Ovary (tissue), 9 donors: ENCODE results near the gene MAP4K4. TPM values are rescaled to one million over a fixed set of nuclear protein-coding genes. Genes with fewer than 3 reads are reported as not detected.

Experiments used
- DNase-seq, 5 donors: peaks; one replicate each; pipeline ENCODE4 v3.0.0-alpha.2; 2019 to 2020
- H3K27ac ChIP-seq, 2 donors: fragments of 200-600 bp; one replicate each; pipeline versions ENCODE4 v1.5.1 to v1.8.0; 2019 to 2022
- H3K27me3 ChIP-seq: fragments of 200-600 bp; one replicate; pipeline ENCODE4 v1.8.0; 2022
- H3K36me3 ChIP-seq: fragments of 200-600 bp; sonication (generic); one replicate; pipeline ENCODE4 v1.5.1; 2019
- H3K4me1 ChIP-seq: one replicate; pipeline ENCODE4 v1.8.1; 2013; ENCODE audit warnings: mild to moderate bottlenecking, moderate library complexity; ENCODE audit not compliant: insufficient read depth
- H3K4me3 ChIP-seq: fragments of 200-600 bp; sonication (generic); one replicate; pipeline ENCODE4 v1.5.1; 2017
- H3K9me3 ChIP-seq, 2 donors: fragments of 200-600 bp in 1 of 2; sonication (generic) in 1 of 2; one replicate each; pipeline versions ENCODE4 v1.5.1 to v1.8.1; 2013 to 2019; ENCODE audit warnings: mild to moderate bottlenecking in 1 of 2, moderate library complexity in 1 of 2
- EP300 ChIP-seq: sonication (generic); formaldehyde crosslinking; IDR thresholded peaks from one replicate; pipeline ENCODE4 v1.6.1; 2017; ENCODE audit warnings: antibody characterized with exemption
- POLR2A ChIP-seq: fragments of 450-650 bp; IDR thresholded peaks from one replicate; pipeline ENCODE4 v1.6.1; 2017; ENCODE audit warnings: antibody characterized with exemption, mild to moderate bottlenecking, moderate library complexity
- WGBS, 3 donors: extraction: QIAGEN DNeasy Blood & Tissue Kit in 1 of 3; methylation state at CpG; one replicate each; pipeline versions ENCODE4 v1.1.5 to v1.1.7; 2013 to 2017; 5-methylcytosine and 5-hydroxymethylcytosine counted together
- intact Hi-C, 4 donors: fragments of 100-400 bp; cut with DNase I; formaldehyde crosslinking; loops; one replicate each; pipeline versions ENCODE4 v1.11.0 to v1.15.1; 2022 to 2023
- polyA plus RNA-seq, 2 donors: library from polyadenylated mRNA; stranded (reverse); fragments of 200-250 nt in 1 of 2; fragments of 350-450 nt in 1 of 2; fragmentation: Illumina TruSeq in 1 of 2; extraction: RNeasy Lipid Tissue Mini Kit (QIAGEN cat#74804) in 1 of 2; gene quantifications; one replicate each; pipeline ENCODE4 v1.2.3, GENCODE V29; 2013 to 2014
- total RNA-seq, 7 donors: library from RNA; depleted of rRNA in 2 of 7; stranded (reverse); fragments of >200 nt in 2 of 7; fragmentation: NEBNext Ultra II Directional in 3 of 7; extraction: Animal tissue kit (Norgen Biotek cat#: 25700) in 3 of 7; gene quantifications; one replicate each; pipeline versions ENCODE4 v1.1.0 to v1.2.4, GENCODE V29; 2016 to 2023
- TF ChIP-seq, protein P1 (sequence below), 3 donors: fragments of 450-650 bp in 2 of 3; fragments of 200-600 bp in 1 of 3; IDR thresholded peaks; one replicate each; pipeline versions ENCODE4 v1.5.1 to v1.8.0; 2016 to 2022; ENCODE audit warnings: antibody characterized with exemption in 3 of 3, mild to moderate bottlenecking in 1 of 3
- donor health status: DM: no; HTN: no; CAD: no; lungs with moderate emphysema.
- donor health status: DM: no; HTN: no; CAD: no.
- donor health status: Bipolar disorder and iron deficiency.
- donor health status: DM: yes; HTN: yes; CAD: no.
- donor health status: DM: no; HTN: no; CAD: no.
- donor health status: DM: yes; HTN: yes; CAD: no.

MAP4K4 gene
- total and polyA plus RNA-seq, 9 donors: 23.9 to 60.9 (median 49.7) TPM

DNA sequence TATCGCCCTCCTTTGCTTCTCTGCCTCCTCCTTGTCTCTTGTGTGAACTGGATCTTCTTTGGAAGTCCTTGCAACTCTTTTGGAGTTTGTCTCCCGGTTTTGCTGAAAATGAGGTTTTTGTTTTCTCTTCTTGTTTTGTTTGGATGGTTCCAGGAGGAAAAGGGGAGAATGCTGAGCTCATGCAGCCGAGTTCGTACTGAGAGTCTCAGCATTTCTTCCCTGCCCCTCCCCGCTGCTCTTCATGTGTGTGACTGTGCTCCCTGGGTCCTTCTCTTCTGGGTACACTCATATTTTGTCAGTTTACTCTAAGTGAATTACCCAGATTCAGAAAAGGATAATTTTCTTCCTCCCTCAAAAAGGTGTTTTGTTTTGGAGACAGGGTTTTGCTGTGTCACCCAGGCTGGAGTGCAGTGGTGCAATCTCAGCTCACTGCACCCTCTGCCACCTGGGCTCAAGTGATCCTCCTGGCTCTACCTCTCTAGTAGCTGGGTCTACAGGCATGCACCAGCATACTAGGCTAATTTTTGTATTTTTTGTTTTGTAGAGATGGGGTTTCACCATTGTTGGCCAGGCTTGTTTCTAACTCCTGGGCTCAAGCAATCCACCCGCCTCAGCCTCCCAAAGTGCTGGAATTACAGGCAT, 151.4 kb downstream of the MAP4K4 start:
- no peak overlapping the region for H3K27ac ChIP-seq
- intact Hi-C loops: loop anchor here in 1 of 4 donors (10.0 kb wide), 1 partner anchor 334 kb away; no protein-coding TSS in a partner anchor
- 50 to 54% (median 50%) methylated on average over 6 of the region's 6 CpGs for WGBS, 3 donors

DNA sequence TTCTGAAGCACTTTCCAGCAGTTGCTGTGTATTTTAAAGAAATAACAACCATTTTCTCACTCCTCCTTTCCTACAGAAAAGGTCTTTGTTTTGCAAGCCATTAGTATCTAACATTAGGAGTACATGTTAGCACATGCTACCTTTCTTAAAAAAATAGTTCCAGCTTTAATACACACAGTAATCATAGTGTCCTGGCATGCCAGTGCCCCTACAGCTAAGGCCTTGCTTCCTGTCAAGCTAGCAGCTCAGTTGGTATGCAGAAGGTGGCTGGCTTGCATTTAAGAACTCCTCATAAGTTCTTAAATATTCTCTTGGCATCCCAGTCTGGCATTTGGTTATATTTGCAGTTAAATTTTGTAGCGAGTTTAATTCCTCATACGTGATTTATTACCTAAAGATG, 152.9 kb downstream of the MAP4K4 start:
- H3K4me1 ChIP-seq: no peaks in the 10 kb centered on the region
- no peak for DNase-seq
- TF ChIP-seq POLR2A (no peak), EP300 (no peak)
- no peaks in the 10 kb centered on the region for H3K27me3 ChIP-seq
- no peaks in the 10 kb centered on the region for H3K9me3 ChIP-seq
- H3K36me3 ChIP-seq: no peaks in the 10 kb centered on the region
- H3K27ac ChIP-seq: no peak overlapping the region
- intact Hi-C loops: no loop called here
- no peak overlapping the region for H3K4me3 ChIP-seq
- WGBS, 3 donors: 68 to 75% (median 70%) methylated on average over 2 of the region's 2 CpGs

More for the DNA sequence above, 151.4 kb downstream of the MAP4K4 start:
- no peaks in the 10 kb centered on the region for H3K27me3 ChIP-seq
- no peak for DNase-seq
- TF ChIP-seq POLR2A: no peak
- TF ChIP-seq, protein P1, sequence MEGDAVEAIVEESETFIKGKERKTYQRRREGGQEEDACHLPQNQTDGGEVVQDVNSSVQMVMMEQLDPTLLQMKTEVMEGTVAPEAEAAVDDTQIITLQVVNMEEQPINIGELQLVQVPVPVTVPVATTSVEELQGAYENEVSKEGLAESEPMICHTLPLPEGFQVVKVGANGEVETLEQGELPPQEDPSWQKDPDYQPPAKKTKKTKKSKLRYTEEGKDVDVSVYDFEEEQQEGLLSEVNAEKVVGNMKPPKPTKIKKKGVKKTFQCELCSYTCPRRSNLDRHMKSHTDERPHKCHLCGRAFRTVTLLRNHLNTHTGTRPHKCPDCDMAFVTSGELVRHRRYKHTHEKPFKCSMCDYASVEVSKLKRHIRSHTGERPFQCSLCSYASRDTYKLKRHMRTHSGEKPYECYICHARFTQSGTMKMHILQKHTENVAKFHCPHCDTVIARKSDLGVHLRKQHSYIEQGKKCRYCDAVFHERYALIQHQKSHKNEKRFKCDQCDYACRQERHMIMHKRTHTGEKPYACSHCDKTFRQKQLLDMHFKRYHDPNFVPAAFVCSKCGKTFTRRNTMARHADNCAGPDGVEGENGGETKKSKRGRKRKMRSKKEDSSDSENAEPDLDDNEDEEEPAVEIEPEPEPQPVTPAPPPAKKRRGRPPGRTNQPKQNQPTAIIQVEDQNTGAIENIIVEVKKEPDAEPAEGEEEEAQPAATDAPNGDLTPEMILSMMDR (IDR thresholded peaks at IDR 0.05): no peak
- no peak for TF ChIP-seq EP300
- H3K36me3 ChIP-seq: no peaks in the 10 kb centered on the region
- H3K4me1 ChIP-seq: no peaks in the 10 kb centered on the region
- no peak overlapping the region for H3K4me3 ChIP-seq
- H3K9me3 ChIP-seq: no peaks in the 10 kb centered on the region

DNA sequence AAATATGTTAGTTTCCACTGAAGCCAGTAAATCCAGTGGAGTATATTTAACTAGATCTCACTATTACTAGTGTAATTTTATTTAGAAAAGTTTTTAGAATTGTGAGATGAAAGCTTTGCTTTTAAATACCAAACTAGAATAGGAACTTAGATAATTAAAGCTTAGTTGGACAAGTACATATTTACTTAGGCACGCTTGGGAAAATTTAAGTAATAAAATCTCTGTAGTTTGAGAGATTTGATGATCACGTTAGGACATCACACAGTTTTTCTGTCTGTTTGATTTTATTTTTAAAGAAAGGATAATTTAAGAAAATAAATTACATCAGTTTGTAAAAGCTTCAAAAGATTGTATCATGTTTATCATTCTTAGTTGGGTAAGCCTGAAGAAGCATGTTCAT, 153.5 kb downstream of the MAP4K4 start:
- Histone ChIP-seq H3K27me3 (no peaks in the 10 kb centered on the region), H3K27ac (no peak overlapping the region), H3K9me3 (no peaks in the 10 kb centered on the region), H3K4me3 (no peak overlapping the region), H3K36me3 (no peaks in the 10 kb centered on the region), H3K4me1 (no peaks in the 10 kb centered on the region)
- intact Hi-C loops: no loop called here
- no peak for TF ChIP-seq EP300
- TF ChIP-seq, protein P1 (IDR thresholded peaks at IDR 0.05): no peak
- no peak for TF ChIP-seq POLR2A
- 49 to 73% (median 64%) methylated on average over 2 of the region's 2 CpGs for WGBS, 3 donors
- DNase-seq: no peak

DNA sequence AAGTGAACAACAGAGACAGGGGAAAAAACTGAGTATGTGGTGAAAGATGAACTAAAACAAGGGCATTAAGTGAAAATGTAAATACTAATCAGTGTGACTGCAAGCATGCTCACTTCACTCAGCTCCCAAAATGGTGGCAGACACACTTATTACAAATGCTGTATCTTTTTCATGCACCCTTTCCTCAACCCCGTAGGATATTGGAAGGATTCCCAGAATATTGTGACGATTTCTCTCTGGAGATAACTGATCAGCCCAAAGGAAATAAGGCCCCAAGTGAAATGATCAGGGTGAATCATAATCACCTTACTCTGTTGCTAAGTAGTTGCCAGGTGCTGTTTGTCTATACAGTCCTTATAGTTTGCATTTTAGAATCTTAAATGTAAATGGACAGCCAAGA, 155.3 kb downstream of the MAP4K4 start:
- no peak for DNase-seq
- H3K27ac ChIP-seq: no peak overlapping the region
- intact Hi-C loops: no loop called here
- no peaks in the 10 kb centered on the region for H3K9me3 ChIP-seq
- WGBS, 3 donors: 30 to 36% (median 36%) methylated on average over 2 of the region's 2 CpGs
- no peak overlapping the region for H3K4me3 ChIP-seq
- H3K27me3 ChIP-seq: no peaks in the 10 kb centered on the region
- no peaks in the 10 kb centered on the region for H3K36me3 ChIP-seq
- peaks cover 2% of the 10 kb centered on the region for H3K4me1 ChIP-seq
- no peak for TF ChIP-seq EP300

DNA sequence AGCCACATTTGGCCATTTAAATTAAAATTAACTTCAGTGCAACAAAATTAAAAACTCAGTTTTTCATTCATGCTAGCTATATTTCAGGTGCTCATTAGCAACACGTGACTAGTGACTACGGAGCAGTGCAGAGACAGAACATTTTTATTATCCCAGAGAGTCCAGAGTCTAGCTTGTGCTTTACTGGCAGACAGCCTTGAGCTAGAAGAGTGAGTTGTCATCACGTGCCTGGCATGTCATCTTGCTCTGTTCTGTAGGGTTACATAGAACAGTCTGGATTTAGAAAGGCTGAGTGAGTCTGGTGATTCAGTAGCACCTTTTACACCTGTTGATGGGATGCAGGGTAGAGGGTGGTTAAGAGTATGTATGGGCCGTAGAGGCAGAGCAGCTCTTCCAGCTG, 157.4 kb downstream of the MAP4K4 start:
- Histone ChIP-seq H3K27ac (no peak overlapping the region), H3K4me1 (peaks cover 3% of the 10 kb centered on the region), H3K4me3 (no peak overlapping the region), H3K36me3 (no peaks in the 10 kb centered on the region), H3K27me3 (no peaks in the 10 kb centered on the region), H3K9me3 (no peaks in the 10 kb centered on the region)
- no peak for DNase-seq
- intact Hi-C loops: no loop called here
- TF ChIP-seq EP300: no peak
- no peak for TF ChIP-seq POLR2A
- TF ChIP-seq, protein P1 (IDR thresholded peaks at IDR 0.05): no peak
- 86 to 91% (median 86%) methylated on average over 4 of the region's 4 CpGs for WGBS, 3 donors
